Suppressor macrophage (primary cell): ENCODE data around the gene CASP1.
"Not testable (repeated sequence)": the region's sequence is repeated elsewhere in the genome, so short reads cannot be mapped to it uniquely, and the experiment has no call there.

Source experiments
- DNase-seq, 4 experiments: peaks; one replicate each; pipeline ENCODE4 v3.0.0-alpha.2; 2020 to 2022
- total RNA-seq, 17 experiments: gene quantifications; one replicate each; lab custom pipeline; 2026; ENCODE audit warnings: mixed read lengths in 6 of 17, inconsistent platforms in 3 of 17; lab: John Stamatoyannopoulos, UW

Gene CASP1
- total RNA-seq = 38.7 to 93.3 (median 71.6) reads per million in 17 experiments

- DNase-seq = peak; percentile 61 to 82 (median 74)
These were observed at the start of gene CASP1 for GRCh38 chr11:105034813-105035620. Gene CASP1 (minus strand): TSS chr11:105035144. CDS start chr11:105035113, 31 bp downstream.

DNA sequence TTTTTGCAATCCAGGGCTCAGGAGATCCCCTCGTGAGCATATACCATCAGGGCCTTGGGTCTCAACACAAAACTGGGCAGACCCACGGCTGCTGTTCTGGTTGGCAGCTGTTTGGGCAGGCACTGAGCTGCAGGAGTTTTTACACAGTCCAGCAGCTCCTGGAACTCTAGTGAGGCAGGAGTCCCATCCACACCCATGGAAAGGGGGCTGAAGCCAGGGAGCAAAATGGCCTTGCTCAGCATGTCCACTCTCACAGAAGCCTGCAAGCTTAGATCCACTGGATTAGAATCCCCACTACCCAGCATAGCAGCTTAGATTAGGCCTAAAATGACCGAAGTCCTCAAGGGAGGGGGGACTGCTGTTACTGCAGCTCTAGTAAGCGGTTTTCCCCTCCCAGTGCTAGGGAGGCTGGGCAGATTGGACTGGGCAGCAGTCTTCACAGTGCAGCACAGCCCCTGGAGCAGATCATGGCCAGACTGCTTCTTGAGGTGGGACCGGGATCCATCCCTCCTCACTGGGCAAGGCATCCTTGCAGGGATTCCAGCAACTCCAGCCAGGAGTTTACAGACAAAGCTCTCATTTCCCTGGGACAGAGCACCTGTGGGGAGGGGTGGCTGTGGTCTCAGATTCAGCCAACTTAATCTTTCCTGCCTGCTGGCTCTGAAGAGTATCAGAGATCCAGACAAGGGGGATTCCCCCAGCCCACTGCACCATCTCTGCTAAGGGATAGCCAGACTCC, 46.6 kb upstream of the CASP1 start:
- DNase-seq = no peak

DNA sequence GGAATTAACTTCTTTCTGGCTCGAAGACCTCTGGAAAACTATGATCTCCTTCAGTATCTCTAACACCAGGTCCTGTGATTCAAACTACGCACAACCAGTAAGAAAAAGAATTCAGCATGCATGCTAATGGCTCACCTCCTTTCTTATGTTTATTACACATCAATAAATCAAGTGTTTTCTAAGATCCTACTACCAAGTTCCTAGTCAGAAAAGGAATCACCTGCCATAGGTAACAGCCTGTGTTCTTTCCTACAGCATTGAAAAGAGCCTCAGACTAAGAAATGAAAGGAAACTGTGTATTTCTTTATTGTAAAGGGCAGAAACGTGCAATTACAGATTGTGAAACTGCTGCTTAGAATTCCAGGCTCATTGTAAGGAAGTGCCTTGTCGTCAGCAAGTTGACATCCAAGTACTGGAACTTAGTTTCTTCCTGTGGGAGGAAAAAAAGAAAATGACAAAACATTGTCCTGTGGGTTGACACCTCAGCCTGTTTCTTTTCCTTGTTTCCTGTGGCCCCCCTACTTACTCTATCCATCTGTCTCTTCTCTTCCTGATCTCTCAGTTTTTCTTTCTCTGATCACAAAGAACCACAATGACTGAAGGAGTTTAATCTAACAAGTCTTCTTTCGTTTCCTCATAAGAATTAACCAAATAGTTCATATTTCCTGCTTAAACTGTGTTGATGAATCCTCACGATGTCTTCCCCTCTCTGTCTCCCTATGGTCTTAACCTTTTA, 45.4 kb upstream of the CASP1 start:
- peak in 3 of 4 experiments; percentile 27 to 52 (median 49) for DNase-seq

GRCh38 chr11:105078283-105078682, 43.3 kb upstream of the CASP1 start:
- no peak for DNase-seq

DNA sequence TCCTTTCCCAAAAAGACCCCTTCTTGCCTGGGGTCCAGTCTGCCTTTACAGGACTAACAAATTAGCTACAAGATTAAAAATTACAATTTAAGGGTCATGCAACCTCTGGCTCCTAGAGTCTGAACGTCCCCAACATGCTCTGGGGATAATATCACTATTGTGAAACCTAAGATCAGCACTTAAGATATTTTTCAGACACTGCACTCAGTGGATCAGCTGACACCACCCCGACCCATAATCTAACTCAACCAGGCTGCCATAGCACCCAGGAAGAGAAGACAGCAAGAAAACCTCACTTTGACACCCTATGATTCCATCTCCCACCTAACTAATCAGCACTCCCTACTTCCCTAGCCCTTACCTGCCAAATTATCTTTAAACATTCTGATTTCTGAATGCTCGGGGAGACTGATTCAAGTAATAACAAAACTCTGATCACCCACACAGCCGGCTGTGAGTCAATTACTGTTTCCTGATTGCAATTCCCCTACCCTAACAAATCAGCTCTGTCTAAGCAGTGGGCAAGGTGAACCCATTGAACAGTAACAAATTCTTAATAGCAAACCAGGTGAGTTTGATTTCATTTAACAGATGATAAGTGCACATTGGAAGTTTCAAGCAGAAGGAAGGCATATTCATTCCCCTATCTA, 42.3 kb upstream of the CASP1 start:
- DNase-seq = not testable (repeated sequence)

- DNase-seq = peak in 3 of 4 experiments; percentile 32 to 52 (median 43)
These were observed 39.2 kb upstream of the CASP1 start for GRCh38 chr11:105074166-105074530.

- peak in 2 of 4 experiments; percentile 14 to 40 for DNase-seq
These were observed 38.7 kb upstream of the CASP1 start for GRCh38 chr11:105073456-105074165.

GRCh38 chr11:105072080-105072479, 37.1 kb upstream of the CASP1 start:
- DNase-seq = peak in 2 of 4 experiments; percentile 52 to 65

DNA sequence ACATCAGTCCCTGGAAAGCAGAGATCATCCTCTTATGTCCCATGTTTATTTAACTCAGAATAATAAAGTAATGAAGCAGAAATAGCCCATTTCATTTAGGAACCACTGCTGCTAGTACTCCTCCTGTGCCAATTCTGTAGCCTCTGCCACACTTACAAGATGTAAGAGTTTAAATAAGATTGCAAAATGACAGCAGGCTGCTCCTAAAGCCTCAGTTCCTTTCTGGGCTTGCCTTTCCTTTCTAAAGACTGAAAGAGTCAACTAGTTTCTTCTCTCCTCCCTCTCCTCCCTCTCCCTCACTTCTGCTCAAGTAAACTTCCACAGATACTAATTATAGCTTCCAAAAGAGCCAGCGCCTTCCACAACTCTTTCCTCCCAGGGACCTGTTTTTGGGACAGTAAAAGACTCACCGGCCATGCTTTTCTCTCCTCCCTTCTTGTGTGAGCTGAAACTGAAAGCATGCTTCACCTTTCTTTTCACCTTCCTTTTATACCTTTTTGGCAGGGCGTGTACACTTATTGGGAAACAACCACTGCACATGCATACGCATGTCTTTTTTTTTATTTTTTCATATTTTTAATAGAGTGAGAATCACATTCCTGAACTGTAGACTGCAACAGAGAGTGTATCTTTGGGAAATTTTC, 36.3 kb upstream of the CASP1 start:
- peak in 3 of 4 experiments; percentile 42 to 58 (median 51) for DNase-seq

DNA sequence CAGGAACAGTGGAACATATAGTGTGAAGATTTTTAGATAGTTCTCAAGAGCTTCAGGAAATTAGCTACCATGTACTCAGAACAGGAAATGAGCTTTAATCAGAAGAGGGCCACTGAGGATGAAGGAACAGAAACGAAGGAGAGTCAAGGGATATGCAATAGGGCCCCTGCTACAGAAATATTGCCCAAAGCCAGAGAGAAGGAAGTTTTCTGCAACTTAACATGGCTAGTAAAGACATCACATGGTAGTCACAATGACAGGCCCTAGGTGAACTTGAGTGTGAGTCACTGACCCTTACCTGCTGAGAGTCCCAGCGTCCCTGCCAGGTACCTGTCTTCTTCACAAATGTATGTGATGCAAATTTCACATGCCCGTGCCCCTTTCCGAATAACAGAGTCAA, 35.4 kb upstream of the CASP1 start:
- DNase-seq = peak in 3 of 4 experiments; percentile 39 to 47 (median 40)

DNA sequence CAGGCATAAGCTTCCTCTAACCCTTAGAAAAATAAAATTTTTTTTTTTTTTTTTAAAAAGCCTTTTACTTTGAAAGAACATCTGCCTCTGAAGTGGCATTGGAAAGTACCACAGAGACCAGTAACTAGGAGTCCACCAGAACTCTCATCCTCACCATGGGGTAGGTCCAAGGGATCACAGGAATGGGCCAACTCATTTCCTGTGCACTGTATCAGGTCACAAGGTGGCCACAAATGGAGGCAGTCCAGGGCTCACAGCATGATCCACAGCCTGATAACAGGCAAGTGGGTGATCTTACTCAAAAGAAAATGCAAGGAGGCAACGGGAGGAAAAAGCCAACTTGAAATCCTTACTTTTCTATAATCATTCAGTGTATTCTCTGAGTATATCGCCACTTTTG, 34.8 kb upstream of the CASP1 start:
- DNase-seq = not testable (repeated sequence)

DNA sequence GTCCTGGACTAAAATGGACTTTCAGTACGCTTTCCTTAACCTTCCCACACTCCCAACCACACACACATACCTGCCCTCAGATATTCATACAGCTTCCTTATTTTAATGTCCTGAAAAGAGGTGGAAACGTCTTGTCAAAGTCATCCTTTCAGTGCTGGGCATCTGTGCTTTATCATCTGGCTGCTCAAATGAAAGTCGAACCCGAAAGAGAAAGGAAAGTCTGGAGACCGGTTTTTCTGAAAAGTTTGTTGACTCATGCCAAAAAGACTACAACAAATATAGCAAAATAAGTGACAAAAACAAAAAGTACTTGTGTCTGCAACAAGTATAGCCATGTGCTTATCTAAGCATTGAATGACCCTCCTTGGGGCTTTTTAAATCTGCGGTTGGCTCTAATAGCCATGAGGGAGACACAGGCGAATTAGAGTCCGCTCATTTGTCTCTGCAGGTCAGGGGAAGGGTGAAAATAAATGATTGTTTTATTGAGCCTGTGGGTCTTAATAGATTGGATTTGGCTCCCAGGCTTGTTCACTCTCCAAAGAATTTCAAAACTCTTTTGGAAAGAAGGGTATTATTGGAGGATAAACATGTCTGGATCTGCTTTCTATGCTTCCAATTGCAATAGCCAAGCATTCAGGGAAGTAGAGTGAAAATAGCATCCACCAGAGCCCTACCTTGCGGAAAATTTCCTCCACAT, 28.4 kb upstream of the CASP1 start:
- DNase-seq = not testable (repeated sequence)

GRCh38 chr11:105057432-105057831, 22.5 kb upstream of the CASP1 start:
- no peak for DNase-seq

GRCh38 chr11:105056446-105056845, 21.5 kb upstream of the CASP1 start:
- no peak for DNase-seq

DNA sequence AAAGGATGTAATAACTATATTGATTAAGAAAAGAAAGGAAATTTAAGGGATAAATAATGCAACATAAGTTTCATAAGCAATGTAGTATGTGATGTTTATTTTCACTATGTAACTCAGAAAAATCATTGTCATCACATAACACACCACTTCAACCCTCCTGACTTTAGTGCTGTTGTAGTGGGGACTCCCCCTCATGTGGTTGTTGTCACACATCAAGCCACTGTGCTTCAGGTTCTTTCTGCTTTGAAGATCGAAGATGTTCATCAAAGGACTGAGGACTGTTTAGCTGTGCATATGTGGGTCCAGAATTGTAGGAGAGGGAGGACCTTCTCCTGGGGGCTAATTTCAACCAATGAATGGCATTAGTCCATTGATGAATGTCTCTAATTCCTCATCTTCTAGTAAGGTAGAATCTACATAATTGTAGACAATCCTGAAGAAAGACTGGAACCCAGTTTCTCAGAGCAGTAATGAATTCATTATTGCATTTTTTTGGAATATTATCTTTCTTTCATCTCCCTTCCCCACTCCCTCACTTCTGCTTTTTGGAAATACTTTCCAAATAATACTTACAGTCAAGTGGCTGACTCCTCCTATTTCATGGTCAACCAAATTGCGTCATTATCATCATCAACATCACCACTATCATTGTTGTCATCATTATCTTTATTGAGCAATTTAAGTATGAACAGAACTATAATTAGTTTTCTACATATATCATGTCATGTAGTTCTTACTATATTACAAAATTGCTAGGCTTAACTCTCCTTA, 20.0 kb upstream of the CASP1 start:
- DNase-seq = peak in 1 of 4 experiments; percentile 43

DNA sequence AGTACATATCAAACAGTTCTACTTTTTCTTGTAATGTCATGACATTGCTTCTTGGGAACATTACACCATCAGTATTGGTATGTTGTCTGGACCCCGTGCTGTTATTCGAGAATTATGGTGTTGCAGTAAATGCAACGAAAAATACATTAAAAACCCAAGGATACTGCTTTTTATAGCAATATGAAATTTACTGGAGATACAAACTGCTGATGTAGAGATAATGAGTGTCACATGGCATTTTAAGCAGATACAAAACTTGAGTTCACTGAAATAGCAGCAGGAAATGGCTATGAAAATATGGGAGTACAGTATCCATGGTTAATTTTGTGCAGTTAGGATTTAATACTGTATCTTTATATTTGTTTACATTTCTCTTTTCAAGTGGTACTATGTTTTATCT, 17.5 kb upstream of the CASP1 start:
- no peak for DNase-seq

GRCh38 chr11:105051559-105051958, 16.6 kb upstream of the CASP1 start:
- no peak for DNase-seq

GRCh38 chr11:105049481-105049880, 14.5 kb upstream of the CASP1 start:
- DNase-seq = no peak

DNA sequence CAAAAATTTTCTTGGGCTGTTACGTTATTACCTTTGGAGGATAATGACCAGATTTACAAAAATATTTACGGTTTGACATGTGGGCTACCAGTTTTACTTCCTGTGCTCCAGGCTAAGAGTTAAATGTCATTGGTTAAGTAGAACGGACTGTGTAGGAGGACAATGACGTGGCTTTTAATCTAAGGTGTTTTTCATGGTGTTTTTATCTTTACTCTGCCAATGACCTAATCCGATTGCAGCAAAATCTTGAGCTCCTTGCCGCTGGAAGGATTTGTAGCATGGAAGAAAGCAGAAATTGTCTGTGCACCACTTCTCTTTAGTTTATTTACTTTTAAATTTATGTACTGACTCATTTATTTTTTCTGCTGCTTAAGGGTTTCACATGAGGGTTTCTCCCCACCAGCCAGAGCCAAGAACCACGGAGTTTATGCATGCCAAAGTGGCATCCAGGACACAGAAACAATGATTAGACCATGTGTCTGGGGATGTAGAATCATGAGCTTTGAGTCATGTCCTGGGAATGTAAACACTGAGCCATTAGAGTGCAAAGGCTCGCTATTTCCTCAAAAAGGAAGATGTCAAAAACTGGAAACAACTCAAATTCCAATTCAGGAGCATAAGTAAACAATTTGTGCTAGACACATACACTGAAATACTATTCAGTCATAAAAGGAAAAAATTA, 12.1 kb upstream of the CASP1 start:
- DNase-seq = peak; percentile 79 to 93 (median 84)
